HG03558 (cell line): ENCODE measurements around the gene MOCS2.
"Not testable (repeated sequence)": the region's sequence is repeated elsewhere in the genome, so short reads cannot be mapped to it uniquely, and the experiment has no call there.

Source experiments
- ATAC-seq: cut with Tn5 transposase; IDR thresholded peaks from one replicate; pipeline ENCODE4 v1.9.1; 2021; ENCODE audit warnings: moderate number of reproducible peaks; ENCODE audit not compliant: unreplicated experiment; ENCODE audit errors: extremely low read depth

Gene MOCS2

GRCh38 chr5:53109443-53110127, at the start of gene MOCS2:
Gene MOCS2, minus strand, starts transcription at chr5:53109757. Its CDS starts 2,583 bp downstream, at chr5:53107174.
- peak; percentile 86 for ATAC-seq

GRCh38 chr5:53151713-53152458, 42.3 kb upstream of the MOCS2 start:
- no peak for ATAC-seq

GRCh38 chr5:53133020-53133419, 23.5 kb upstream of the MOCS2 start:
- no peak for ATAC-seq

- ATAC-seq = no peak
Observed at GRCh38 chr5:53130266-53130665, 20.7 kb upstream of the MOCS2 start.

GRCh38 chr5:53128481-53128880, 18.9 kb upstream of the MOCS2 start:
- no peak for ATAC-seq

GRCh38 chr5:53127107-53127506, 17.6 kb upstream of the MOCS2 start:
- no peak for ATAC-seq

- ATAC-seq = no peak
Observed at GRCh38 chr5:53126521-53126920, 17.0 kb upstream of the MOCS2 start.

- ATAC-seq = no peak
Observed at GRCh38 chr5:53123702-53124101, 14.1 kb upstream of the MOCS2 start.

GRCh38 chr5:53120165-53120564, 10.6 kb upstream of the MOCS2 start:
- ATAC-seq = no peak

- ATAC-seq = no peak
Observed at GRCh38 chr5:53118879-53119278, 9.3 kb upstream of the MOCS2 start.

GRCh38 chr5:53116597-53116996, 7.0 kb upstream of the MOCS2 start:
- no peak for ATAC-seq

GRCh38 chr5:53114988-53115387, 5.4 kb upstream of the MOCS2 start:
- ATAC-seq = no peak

GRCh38 chr5:53113947-53114346, 4.4 kb upstream of the MOCS2 start:
- no peak for ATAC-seq

GRCh38 chr5:53112909-53113308, 3.4 kb upstream of the MOCS2 start:
- no peak for ATAC-seq

GRCh38 chr5:53112307-53112706, 2.8 kb upstream of the MOCS2 start:
- not testable (repeated sequence) for ATAC-seq

GRCh38 chr5:53111139-53111538, 1.6 kb upstream of the MOCS2 start:
- ATAC-seq = no peak

GRCh38 chr5:53110156-53110555, 599 bp upstream of the MOCS2 start:
- no peak for ATAC-seq

- ATAC-seq = peak; percentile 3
Observed at GRCh38 chr5:53109056-53109442, 508 bp downstream of the MOCS2 start.

- ATAC-seq = no peak
Observed at GRCh38 chr5:53105611-53106300, 3.8 kb downstream of the MOCS2 start.

GRCh38 chr5:53100606-53101005, 9.0 kb downstream of the MOCS2 start:
- ATAC-seq = no peak

- ATAC-seq = no peak
Observed at GRCh38 chr5:53099546-53099945, 10.0 kb downstream of the MOCS2 start.
